Activated CD8-positive, alpha-beta memory T cell treated with anti-CD3 and anti-CD28 coated beads, Interleukin-2, amount 10 ng/mL, durations not matched to agents 7 days and 5 days (primary cell): ENCODE results near the gene CDH20. TPM values are rescaled to one million over a fixed set of nuclear protein-coding genes. Genes with fewer than 3 reads are reported as not detected.
A peak's percentile ranks its signal among the peaks of the same experiment; 100 is the strongest.

Source experiments
- ATAC-seq: fragments of 150-1000 bp; cut with Tn5 transposase; one replicate; pipeline ENCODE4 v1.10.0; 2021; ENCODE audit warnings: moderate library complexity
- CTCF ChIA-PET: fragments of 350-600 bp; sonication (Branson Sonifier 250); formaldehyde crosslinking; loops from one replicate; lab custom pipeline; 2021; ENCODE audit warnings: antibody characterized with exemption; lab: Charles Lee
- DNase-seq: peaks from one replicate; pipeline ENCODE4 v3.0.0-alpha.2; 2020
- H3K27ac Mint-ChIP-seq: one replicate; pipeline ENCODE4 v1.8.0; 2021; ENCODE audit warnings: mild to moderate bottlenecking, mixed read lengths
- H3K27me3 Mint-ChIP-seq: one replicate; pipeline ENCODE4 v1.8.0; 2021; ENCODE audit warnings: mixed read lengths
- H3K36me3 Mint-ChIP-seq: one replicate; pipeline ENCODE4 v1.8.0; 2021; ENCODE audit warnings: mild to moderate bottlenecking, mixed read lengths
- H3K4me1 Mint-ChIP-seq: one replicate; pipeline ENCODE4 v1.8.0; 2021; ENCODE audit warnings: mixed read lengths
- H3K4me3 Mint-ChIP-seq: one replicate; pipeline ENCODE4 v1.8.0; 2021; ENCODE audit warnings: mild to moderate bottlenecking, moderate library complexity, mixed read lengths
- H3K9me3 Mint-ChIP-seq: one replicate; pipeline ENCODE4 v1.8.0; 2022; ENCODE audit warnings: low read depth, mixed read lengths
- total RNA-seq, 2 experiments: library from RNA; stranded (reverse); gene quantifications; one replicate each; pipeline ENCODE4 v1.2.3, GENCODE V29; 2021

CDH20 gene
- total RNA-seq, 2 experiments from 2014 or later = 0.07 TPM; not detected in 1

- CTCF ChIA-PET = no interaction called here
- ATAC-seq (no peak), DNase-seq (no peak)
- H3K9me3 Mint-ChIP-seq = no peaks in the 10 kb centered on the region
- no peak overlapping the region for H3K4me3 Mint-ChIP-seq
- no peaks in the 10 kb centered on the region for H3K4me1 Mint-ChIP-seq
- H3K27me3 Mint-ChIP-seq = peaks cover 35% of the 10 kb centered on the region
- no peak overlapping the region for H3K27ac Mint-ChIP-seq
- H3K36me3 Mint-ChIP-seq = peaks cover 2% of the 10 kb centered on the region
These were observed 688 bp downstream of the CDH20 start for GRCh38 chr18:61333746-61334490.

- H3K36me3 Mint-ChIP-seq = peaks cover 2% of the 10 kb centered on the region
- CTCF ChIA-PET = no interaction called here
- H3K27ac Mint-ChIP-seq = no peak overlapping the region
- DNase-seq = no peak
- H3K4me3 Mint-ChIP-seq = no peak overlapping the region
- no peaks in the 10 kb centered on the region for H3K4me1 Mint-ChIP-seq
- no peak for ATAC-seq
- H3K9me3 Mint-ChIP-seq = no peaks in the 10 kb centered on the region
- H3K27me3 Mint-ChIP-seq = peaks cover 35% of the 10 kb centered on the region
These were observed 1.2 kb downstream of the CDH20 start for GRCh38 chr18:61334491-61334850.

- no peaks in the 10 kb centered on the region for H3K4me1 Mint-ChIP-seq
- ATAC-seq (no peak), DNase-seq (no peak)
- peaks cover 2% of the 10 kb centered on the region for H3K36me3 Mint-ChIP-seq
- H3K4me3 Mint-ChIP-seq = no peak overlapping the region
- CTCF ChIA-PET = no interaction called here
- H3K9me3 Mint-ChIP-seq = no peaks in the 10 kb centered on the region
- no peak overlapping the region for H3K27ac Mint-ChIP-seq
- H3K27me3 Mint-ChIP-seq = peaks cover 35% of the 10 kb centered on the region
These were observed 1.9 kb downstream of the CDH20 start for GRCh38 chr18:61334951-61335683.

- H3K36me3 Mint-ChIP-seq = peaks cover 2% of the 10 kb centered on the region
- H3K4me1 Mint-ChIP-seq = no peaks in the 10 kb centered on the region
- H3K27me3 Mint-ChIP-seq = peaks cover 35% of the 10 kb centered on the region
- ATAC-seq (no peak), DNase-seq (no peak)
- no peaks in the 10 kb centered on the region for H3K9me3 Mint-ChIP-seq
- H3K4me3 Mint-ChIP-seq = no peak overlapping the region
- CTCF ChIA-PET = no interaction called here
- H3K27ac Mint-ChIP-seq = no peak overlapping the region
These were observed 2.7 kb downstream of the CDH20 start for GRCh38 chr18:61335684-61336555.

- peaks cover 2% of the 10 kb centered on the region for H3K36me3 Mint-ChIP-seq
- no peaks in the 10 kb centered on the region for H3K9me3 Mint-ChIP-seq
- no peak overlapping the region for H3K4me3 Mint-ChIP-seq
- no peaks in the 10 kb centered on the region for H3K4me1 Mint-ChIP-seq
- DNase-seq = no peak
- H3K27me3 Mint-ChIP-seq = peaks cover 35% of the 10 kb centered on the region
- no peak overlapping the region for H3K27ac Mint-ChIP-seq
- CTCF ChIA-PET = no interaction called here
- ATAC-seq = no peak
These were observed 3.5 kb downstream of the CDH20 start for GRCh38 chr18:61336766-61337165.

GRCh38 chr18:61337527-61337926 is 4.3 kb downstream of the CDH20 start:
- H3K4me3 Mint-ChIP-seq = no peak overlapping the region
- H3K36me3 Mint-ChIP-seq = peaks cover 2% of the 10 kb centered on the region
- H3K27ac Mint-ChIP-seq = no peak overlapping the region
- ATAC-seq (no peak), DNase-seq (no peak)
- CTCF ChIA-PET = no interaction called here
- H3K4me1 Mint-ChIP-seq = no peaks in the 10 kb centered on the region
- H3K9me3 Mint-ChIP-seq = no peaks in the 10 kb centered on the region
- H3K27me3 Mint-ChIP-seq = peaks cover 30% of the 10 kb centered on the region

- CTCF ChIA-PET = no interaction called here
- no peak for DNase-seq
- no peaks in the 10 kb centered on the region for H3K4me1 Mint-ChIP-seq
- H3K27me3 Mint-ChIP-seq = peaks cover 12% of the 10 kb centered on the region
- H3K4me3 Mint-ChIP-seq = no peak overlapping the region
- no peak overlapping the region for H3K27ac Mint-ChIP-seq
- no peak for ATAC-seq
- no peaks in the 10 kb centered on the region for H3K9me3 Mint-ChIP-seq
- H3K36me3 Mint-ChIP-seq = no peaks in the 10 kb centered on the region
These were observed 6.9 kb downstream of the CDH20 start for GRCh38 chr18:61340148-61340547.

GRCh38 chr18:61348230-61348629 is 15.0 kb downstream of the CDH20 start:
- DNase-seq (no peak), ATAC-seq (no peak)
- no peak overlapping the region for H3K27ac Mint-ChIP-seq
- no peak overlapping the region for H3K4me3 Mint-ChIP-seq
- no peaks in the 10 kb centered on the region for H3K36me3 Mint-ChIP-seq
- H3K27me3 Mint-ChIP-seq = no peaks in the 10 kb centered on the region
- peaks cover 2% of the 10 kb centered on the region for H3K9me3 Mint-ChIP-seq
- H3K4me1 Mint-ChIP-seq = no peaks in the 10 kb centered on the region
- CTCF ChIA-PET = no interaction called here

- CTCF ChIA-PET = no interaction called here
- DNase-seq = no peak
- no peak for ATAC-seq
- no peaks in the 10 kb centered on the region for H3K27me3 Mint-ChIP-seq
- H3K4me3 Mint-ChIP-seq = no peak overlapping the region
- H3K9me3 Mint-ChIP-seq = peaks cover 2% of the 10 kb centered on the region
- no peaks in the 10 kb centered on the region for H3K4me1 Mint-ChIP-seq
- no peak overlapping the region for H3K27ac Mint-ChIP-seq
- no peaks in the 10 kb centered on the region for H3K36me3 Mint-ChIP-seq
These were observed 17.3 kb downstream of the CDH20 start for GRCh38 chr18:61350578-61350977.

- Mint-ChIP-seq H3K9me3 (peaks cover 2% of the 10 kb centered on the region), H3K36me3 (no peaks in the 10 kb centered on the region), H3K4me3 (no peak overlapping the region), H3K27ac (no peak overlapping the region), H3K27me3 (no peaks in the 10 kb centered on the region), H3K4me1 (no peaks in the 10 kb centered on the region)
- CTCF ChIA-PET = no interaction called here
- no peak for DNase-seq
- no peak for ATAC-seq
These were observed 18.8 kb downstream of the CDH20 start for GRCh38 chr18:61352059-61352458.

- no peaks in the 10 kb centered on the region for H3K27me3 Mint-ChIP-seq
- H3K36me3 Mint-ChIP-seq = no peaks in the 10 kb centered on the region
- no peaks in the 10 kb centered on the region for H3K4me1 Mint-ChIP-seq
- CTCF ChIA-PET = no interaction called here
- DNase-seq (no peak), ATAC-seq (no peak)
- no peak overlapping the region for H3K27ac Mint-ChIP-seq
- H3K9me3 Mint-ChIP-seq = peaks cover 2% of the 10 kb centered on the region
- no peak overlapping the region for H3K4me3 Mint-ChIP-seq
These were observed 19.4 kb downstream of the CDH20 start for GRCh38 chr18:61352611-61353010.

GRCh38 chr18:61360404-61361383 is 27.5 kb downstream of the CDH20 start:
- Mint-ChIP-seq H3K4me3 (peak overlapping the region; percentile 14), H3K36me3 (no peaks in the 10 kb centered on the region), H3K4me1 (peaks cover 4% of the 10 kb centered on the region), H3K27me3 (no peaks in the 10 kb centered on the region), H3K27ac (no peak overlapping the region), H3K9me3 (no peaks in the 10 kb centered on the region)
- ATAC-seq = no peak
- CTCF ChIA-PET = no interaction called here
- DNase-seq = no peak

GRCh38 chr18:61362511-61362910 is 29.3 kb downstream of the CDH20 start:
- no peaks in the 10 kb centered on the region for H3K27me3 Mint-ChIP-seq
- H3K4me1 Mint-ChIP-seq = peaks cover 4% of the 10 kb centered on the region
- H3K9me3 Mint-ChIP-seq = no peaks in the 10 kb centered on the region
- CTCF ChIA-PET = no interaction called here
- H3K36me3 Mint-ChIP-seq = no peaks in the 10 kb centered on the region
- DNase-seq = no peak
- H3K27ac Mint-ChIP-seq = no peak overlapping the region
- no peak overlapping the region for H3K4me3 Mint-ChIP-seq
- ATAC-seq = no peak
